ENCODE data around the gene HTR3D. TPM values are rescaled to one million over a fixed set of nuclear protein-coding genes. Genes with fewer than 3 reads are reported as not detected.

The HTR3D gene
- total RNA-seq (not detected), polyA plus RNA-seq (not detected)
- long read RNA-seq, donor 1, result 0 reads
- long read RNA-seq, donor 2, result 0 reads
- long read RNA-seq, donor 3, result 0 reads
- long read RNA-seq, donor 4, result 0 reads
- long read RNA-seq, donor 5, result 0 reads
- long read RNA-seq, donor 6, result 0 reads
- long read RNA-seq, donor 7, result 0 reads
- long read RNA-seq, donor 8, result 0 reads
- long read RNA-seq, donor 9, result 0 reads
- long read RNA-seq, donor 10, result 0 reads

GRCh38 chr3:184031187-184031792 is at the start of gene HTR3D:
Gene HTR3D (plus strand): TSS chr3:184031742. CDS start chr3:184031742, 0 bp downstream.
- Histone ChIP-seq H3K27ac (no peak within 1 kb of the TSS), H3K36me3 (replicated peaks in 1 of 2) (no peaks in the 10 kb centered on the region), H3K9me3 (replicated peaks in 1 of 3) (no peaks in the 10 kb centered on the region), H3K4me3 (no peak within 1 kb of the TSS), H3K27me3 (no peaks in the 10 kb centered on the region), H3K4me1 (replicated peaks in 1 of 2) (no peaks in the 10 kb centered on the region)
- intact Hi-C loops (cut with DNase I), result no loop called here
- TF ChIP-seq POLR2A (IDR thresholded peaks at IDR 0.05), result no peak
- TF ChIP-seq CTCF (IDR thresholded peaks at IDR 0.05), result no peak
- WGBS, 4 donors, result 69 to 86% (median 72%) methylated on average over 4 of the region's 4 CpGs
- no peak for DNase-seq

GRCh38 chr3:183981990-183982644 is 49.4 kb upstream of the HTR3D start:
- DNase-seq, result peak in 1 of 7 donors; percentile 41
- no peak for TF ChIP-seq CTCF (IDR thresholded peaks at IDR 0.05)
- no peak for TF ChIP-seq POLR2A (IDR thresholded peaks at IDR 0.05)
- H3K4me1 ChIP-seq (replicated peaks in 1 of 2), result no peaks in the 10 kb centered on the region
- intact Hi-C loops (cut with DNase I), result no loop called here
- no peaks in the 10 kb centered on the region for H3K9me3 ChIP-seq (replicated peaks in 1 of 3)
- 71 to 92% (median 72%) methylated on average over 6 of the region's 6 CpGs for WGBS, 4 donors
- H3K27ac ChIP-seq, result no peak overlapping the region
- peaks cover 0 to 39% of the 10 kb centered on the region in 2 donors for H3K36me3 ChIP-seq (replicated peaks in 1 of 2)
- H3K4me3 ChIP-seq, result no peak overlapping the region
- H3K27me3 ChIP-seq, result no peaks in the 10 kb centered on the region

- H3K27ac ChIP-seq, result no peak overlapping the region
- TF ChIP-seq CTCF (IDR thresholded peaks at IDR 0.05) (no peak), POLR2A (IDR thresholded peaks at IDR 0.05) (no peak)
- intact Hi-C loops (cut with DNase I), result no loop called here
- 84 to 90% (median 88%) methylated on average over 4 of the region's 4 CpGs for WGBS, 4 donors
- no peaks in the 10 kb centered on the region for H3K9me3 ChIP-seq (replicated peaks in 1 of 3)
- H3K4me3 ChIP-seq, result no peak overlapping the region
- H3K27me3 ChIP-seq, result no peaks in the 10 kb centered on the region
- no peaks in the 10 kb centered on the region for H3K4me1 ChIP-seq (replicated peaks in 1 of 2)
- H3K36me3 ChIP-seq (replicated peaks in 1 of 2), result peaks cover 0 to 56% of the 10 kb centered on the region in 2 donors
- peak in 1 of 7 donors; percentile 2 for DNase-seq
These were observed 47.3 kb upstream of the HTR3D start for GRCh38 chr3:183984127-183984740.

All from adrenal gland (tissue), 19 donors.